Cardiac septum (tissue), 1 donor: Measurements from ENCODE around the gene C13orf46. TPM values are rescaled to one million over a fixed set of nuclear protein-coding genes. Genes with fewer than 3 reads are reported as not detected.

Experiments
- DNase-seq: peaks from one replicate; pipeline ENCODE4 v3.0.0-alpha.2; 2020; ENCODE audit warnings: low spot score
- intact Hi-C: fragments of 100-400 bp; cut with DNase I; formaldehyde crosslinking; loops from one replicate; pipeline ENCODE4 v1.14.0; 2022
- total RNA-seq: library from RNA; stranded (reverse); fragmentation: NEBNext Ultra II Directional; extraction: Animal tissue kit (Norgen Biotek cat#: 25700); gene quantifications from one replicate; pipeline ENCODE4 v1.2.1, GENCODE V29; 2021
- donor health status: DM: no; HTN: no; CAD: no.

C13orf46 gene
- total RNA-seq, 1 donor from 2014 or later, result 0.40 TPM

GRCh38 chr13:114011226-114011625 is 37.4 kb upstream of the C13orf46 start:
- DNase-seq, result no peak
- intact Hi-C loops, result no loop called here

- intact Hi-C loops, result no loop called here
- DNase-seq, result no peak
Measured at GRCh38 chr13:114010401-114011101, 36.7 kb upstream of the C13orf46 start.

- intact Hi-C loops, result no loop called here
- DNase-seq, result no peak
Measured at GRCh38 chr13:114009590-114010400, 35.9 kb upstream of the C13orf46 start.

- intact Hi-C loops, result no loop called here
- no peak for DNase-seq
Measured at GRCh38 chr13:114008964-114009589, 35.2 kb upstream of the C13orf46 start.

GRCh38 chr13:114007566-114007965 is 33.7 kb upstream of the C13orf46 start:
- no peak for DNase-seq

GRCh38 chr13:114005206-114005724 is 31.4 kb upstream of the C13orf46 start:
- intact Hi-C loops, result no loop called here
- no peak for DNase-seq

More at GRCh38 chr13:114007566-114007965, 33.7 kb upstream of the C13orf46 start:
- intact Hi-C loops, result no loop called here

GRCh38 chr13:114004420-114005205 is 30.7 kb upstream of the C13orf46 start:
- intact Hi-C loops, result no loop called here

GRCh38 chr13:114002771-114003321 is 29.0 kb upstream of the C13orf46 start:
- intact Hi-C loops, result no loop called here
- no peak for DNase-seq

More at GRCh38 chr13:114004420-114005205, 30.7 kb upstream of the C13orf46 start:
- DNase-seq, result no peak

GRCh38 chr13:114002009-114002544 is 28.2 kb upstream of the C13orf46 start:
- no peak for DNase-seq
- intact Hi-C loops, result no loop called here

GRCh38 chr13:114001331-114002008 is 27.6 kb upstream of the C13orf46 start:
- no peak for DNase-seq
- intact Hi-C loops, result no loop called here

- no peak for DNase-seq
- intact Hi-C loops, result no loop called here
Measured at GRCh38 chr13:114000151-114001040, 26.5 kb upstream of the C13orf46 start.

GRCh38 chr13:113999618-113999910 is 25.7 kb upstream of the C13orf46 start:
- DNase-seq, result no peak
- intact Hi-C loops, result no loop called here

- DNase-seq, result no peak
- intact Hi-C loops, result no loop called here
Measured at GRCh38 chr13:113998781-113999617, 25.1 kb upstream of the C13orf46 start.

GRCh38 chr13:113997845-113998751 is 24.2 kb upstream of the C13orf46 start:
- no peak for DNase-seq

GRCh38 chr13:113996912-113997745 is 23.3 kb upstream of the C13orf46 start:
- intact Hi-C loops, result no loop called here
- no peak for DNase-seq

More at GRCh38 chr13:113997845-113998751, 24.2 kb upstream of the C13orf46 start:
- intact Hi-C loops, result no loop called here
